Tibial nerve (tissue), 4 donors: Measurements from ENCODE around the gene PRRC2C.

Experiments used
- CTCF ChIP-seq, 5 experiments: fragments of 200-600 bp in 3 of 5; fragments of 450-650 bp in 2 of 5; sonication (generic) in 3 of 5; IDR thresholded peaks; one replicate each; pipeline ENCODE4 v1.5.1; 2016 to 2019; ENCODE audit warnings: antibody characterized with exemption in 5 of 5, mild to moderate bottlenecking in 3 of 5, moderate library complexity in 2 of 5
- EP300 ChIP-seq, 2 donors: sonication (generic); formaldehyde crosslinking; IDR thresholded peaks; one replicate each; pipeline ENCODE4 v1.6.1; 2017; ENCODE audit warnings: antibody characterized with exemption in 2 of 2, mild to moderate bottlenecking in 1 of 2

DNA sequence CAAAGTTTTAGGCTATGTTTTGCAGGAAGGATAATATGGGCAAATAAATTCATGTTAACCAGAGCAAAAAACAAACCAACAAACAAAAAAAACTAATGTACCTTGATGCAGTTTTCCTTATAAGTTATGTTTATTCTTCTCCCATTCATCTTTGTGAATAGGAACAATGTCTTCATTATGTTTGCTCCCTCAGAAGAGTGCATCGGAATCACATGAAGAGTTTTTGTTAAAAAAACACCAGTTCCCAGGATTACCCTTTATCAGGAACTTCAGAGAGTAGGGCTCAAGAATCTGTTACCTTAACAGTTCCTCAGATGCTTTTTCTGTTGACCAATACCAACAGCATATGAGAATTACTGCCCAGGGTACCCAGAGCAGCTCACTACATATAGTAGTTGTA lies 14.6 kb upstream of the PRRC2C start:
- no peak for TF ChIP-seq CTCF (IDR thresholded peaks at IDR 0.05)
- TF ChIP-seq EP300 (IDR thresholded peaks at IDR 0.05), result no peak
